PC-3 (cell line): ENCODE data around the gene CDSN.

ENCODE experiments used
- EZH2 ChIP-seq: fragments of 300-600 bp; sonication (generic); IDR thresholded peaks from one replicate; pipeline ENCODE4 v1.6.1; 2017; ENCODE audit warnings: antibody characterized with exemption, mild to moderate bottlenecking, low read length; ENCODE audit not compliant: unreplicated experiment
- EZH2phosphoT487 ChIP-seq: fragments of 300-600 bp; sonication (generic); IDR thresholded peaks from 2 replicates; pipeline ENCODE4 v1.6.1; 2018; ENCODE audit warnings: mild to moderate bottlenecking, antibody characterized with exemption, low read length, borderline replicate concordance
- TF ChIP-seq, protein P1 (sequence below): fragments of 300-600 bp; sonication (generic); conservative IDR thresholded peaks from 2 replicates; pipeline ENCODE4 v1.5.1; 2017; ENCODE audit warnings: antibody characterized with exemption, low read depth, mild to moderate bottlenecking, low read length

DNA sequence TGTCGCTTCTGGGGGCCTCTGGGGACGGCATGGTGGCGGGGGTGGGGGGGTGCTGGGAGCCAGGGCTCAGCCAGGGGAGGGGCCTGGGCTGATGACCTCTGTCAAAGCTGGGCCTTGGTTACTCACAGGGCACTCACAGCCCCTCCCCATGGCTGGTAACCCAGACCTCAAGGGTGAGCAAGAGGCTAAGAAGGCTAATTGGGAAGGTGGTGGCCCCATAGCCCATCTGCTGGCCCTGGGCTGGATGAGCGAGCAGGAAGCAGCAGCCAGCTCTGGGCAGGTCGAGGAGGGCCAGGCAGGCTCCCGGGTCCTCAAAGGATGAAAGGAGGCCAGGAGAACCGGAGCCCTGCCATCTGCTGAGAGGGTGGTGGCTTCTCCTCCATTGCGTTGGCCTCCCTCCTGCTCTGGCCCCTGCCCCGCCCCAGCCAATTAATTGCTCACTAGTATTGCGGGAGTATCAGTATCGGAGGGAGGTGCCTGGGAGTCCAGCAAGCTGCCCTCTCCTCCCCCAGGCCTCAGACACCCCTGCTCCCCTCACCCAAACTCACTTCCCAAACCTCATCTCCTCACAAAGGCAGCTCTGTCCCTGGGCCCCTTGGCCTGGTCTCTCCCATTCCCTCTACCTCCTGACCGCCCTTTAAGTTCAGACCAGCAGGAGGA lies 1.0 kb upstream of the CDSN start:
- TF ChIP-seq, protein P1, sequence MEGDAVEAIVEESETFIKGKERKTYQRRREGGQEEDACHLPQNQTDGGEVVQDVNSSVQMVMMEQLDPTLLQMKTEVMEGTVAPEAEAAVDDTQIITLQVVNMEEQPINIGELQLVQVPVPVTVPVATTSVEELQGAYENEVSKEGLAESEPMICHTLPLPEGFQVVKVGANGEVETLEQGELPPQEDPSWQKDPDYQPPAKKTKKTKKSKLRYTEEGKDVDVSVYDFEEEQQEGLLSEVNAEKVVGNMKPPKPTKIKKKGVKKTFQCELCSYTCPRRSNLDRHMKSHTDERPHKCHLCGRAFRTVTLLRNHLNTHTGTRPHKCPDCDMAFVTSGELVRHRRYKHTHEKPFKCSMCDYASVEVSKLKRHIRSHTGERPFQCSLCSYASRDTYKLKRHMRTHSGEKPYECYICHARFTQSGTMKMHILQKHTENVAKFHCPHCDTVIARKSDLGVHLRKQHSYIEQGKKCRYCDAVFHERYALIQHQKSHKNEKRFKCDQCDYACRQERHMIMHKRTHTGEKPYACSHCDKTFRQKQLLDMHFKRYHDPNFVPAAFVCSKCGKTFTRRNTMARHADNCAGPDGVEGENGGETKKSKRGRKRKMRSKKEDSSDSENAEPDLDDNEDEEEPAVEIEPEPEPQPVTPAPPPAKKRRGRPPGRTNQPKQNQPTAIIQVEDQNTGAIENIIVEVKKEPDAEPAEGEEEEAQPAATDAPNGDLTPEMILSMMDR, result no peak
- TF ChIP-seq EZH2 (no peak), EZH2phosphoT487 (no peak)
